ENCODE data around the gene INTS13.
"Not testable (repeated sequence)": the region's sequence is repeated elsewhere in the genome, so short reads cannot be mapped to it uniquely, and the experiment has no call there.

INTS13 gene

DNA sequence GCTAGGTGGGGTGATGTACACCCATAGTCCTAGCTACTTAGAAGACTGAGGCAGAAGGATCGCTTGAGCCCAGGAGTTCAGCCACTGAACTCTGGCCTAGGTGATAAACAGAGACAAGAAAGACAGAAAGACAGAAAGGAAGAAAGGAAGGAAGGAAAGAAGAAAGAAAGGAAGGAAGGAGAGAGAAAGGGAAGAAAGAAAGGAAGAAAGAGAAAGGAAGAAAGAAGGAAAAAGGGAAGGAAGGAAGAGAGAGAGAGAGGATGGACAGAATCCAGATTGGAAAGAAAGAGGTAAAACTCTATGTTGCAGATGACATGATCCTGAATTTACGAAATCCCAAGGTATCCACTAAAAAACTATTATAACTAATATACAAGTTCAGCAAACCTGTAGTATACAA, 8.2 kb downstream of the INTS13 start:
- no peak for DNase-seq

DNA sequence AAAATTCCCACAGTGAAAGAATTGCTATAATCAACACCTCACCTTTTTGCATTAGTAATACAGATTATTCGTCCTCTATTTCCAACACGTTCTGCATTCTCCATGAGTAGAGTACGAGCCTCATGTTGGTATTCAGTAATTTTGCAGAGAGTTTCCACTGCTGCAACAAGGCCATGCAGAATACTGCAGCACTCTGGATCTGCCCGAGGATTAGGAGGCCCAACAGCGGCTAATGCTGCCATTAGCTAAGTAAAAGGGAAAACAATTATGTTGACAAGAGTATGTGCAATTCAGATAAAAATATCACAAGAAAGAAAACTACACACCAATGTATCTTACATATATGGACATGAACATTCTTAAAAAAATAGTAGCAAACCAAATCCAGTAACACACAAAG, 9.1 kb downstream of the INTS13 start:
- no peak for DNase-seq

DNA sequence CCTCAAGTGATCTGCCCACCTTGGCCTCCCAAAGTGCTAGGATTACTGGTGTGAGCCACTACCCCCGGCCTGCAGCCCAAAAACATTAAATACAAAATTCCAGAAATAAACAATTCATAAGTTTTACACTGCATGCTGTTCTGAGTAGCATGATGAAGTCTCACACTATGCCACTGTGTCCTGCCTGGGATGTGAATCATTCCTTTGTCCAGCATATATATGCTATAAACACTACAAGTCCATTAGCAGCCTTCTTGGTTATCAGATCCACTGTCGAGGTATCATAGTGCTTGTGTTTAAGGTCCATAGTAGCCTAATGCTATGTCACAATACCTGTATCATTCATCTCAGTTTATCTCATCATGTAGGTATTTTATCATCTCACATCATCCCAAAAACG, 15.9 kb downstream of the INTS13 start:
- DNase-seq, result no peak

DNA sequence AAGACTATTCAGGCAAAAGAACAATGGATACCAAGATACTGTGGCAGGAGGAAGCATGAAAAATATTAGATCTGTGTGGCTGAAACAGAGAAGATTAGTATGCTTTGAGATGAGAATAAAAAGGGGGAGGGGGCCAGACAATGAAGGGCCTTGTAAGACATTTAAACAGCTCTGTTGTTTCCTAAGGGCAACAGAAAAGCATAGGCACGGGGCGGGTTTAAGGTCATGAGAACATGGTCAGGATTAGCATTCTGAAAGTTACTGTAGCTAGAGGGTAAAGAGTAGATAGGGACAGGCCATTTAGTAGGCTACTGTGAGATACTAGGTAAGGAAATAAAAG, 18.6 kb downstream of the INTS13 start:
- DNase-seq, result no peak

DNA sequence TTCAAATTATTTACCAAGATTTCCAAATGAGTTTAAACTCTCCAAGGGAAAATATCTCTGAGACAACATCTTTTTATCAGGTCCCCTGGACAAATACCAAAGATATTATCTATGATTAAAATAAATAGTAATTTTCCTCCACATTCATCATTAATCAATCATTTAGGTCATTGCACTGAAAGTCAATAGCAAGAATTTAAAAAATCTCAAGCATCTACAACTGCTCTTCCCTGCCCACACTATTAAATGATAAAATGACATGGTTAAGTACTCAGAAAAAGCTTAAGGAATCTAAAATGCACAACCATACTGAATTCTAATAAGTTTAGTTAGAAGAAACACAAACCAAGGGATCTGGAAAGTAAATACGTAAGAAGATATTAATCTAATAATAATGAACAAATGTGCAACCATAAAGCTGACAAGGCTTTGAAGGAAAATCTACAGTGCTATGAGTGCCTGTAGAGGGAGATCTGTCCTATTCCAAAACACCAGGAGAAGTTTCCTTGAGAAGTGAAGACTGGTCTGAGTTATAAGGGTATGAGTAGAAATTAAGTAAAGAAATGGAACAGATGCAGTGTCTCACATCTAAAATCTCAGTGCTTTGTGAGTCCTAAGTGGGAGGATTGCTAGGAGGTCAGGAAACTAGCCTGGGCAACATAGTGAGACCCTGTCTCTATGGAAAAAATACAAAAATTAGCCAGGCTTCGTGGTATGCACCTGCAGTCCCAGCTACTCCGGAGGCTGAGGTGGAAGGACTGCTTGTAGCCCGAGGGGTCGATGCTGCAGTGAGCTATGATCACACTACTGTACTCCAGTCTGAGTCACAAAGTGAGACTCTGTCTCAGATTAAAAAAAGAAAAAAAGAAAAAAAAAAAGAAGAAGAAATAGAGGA, 19.2 kb downstream of the INTS13 start:
- DNase-seq, result no peak

DNA sequence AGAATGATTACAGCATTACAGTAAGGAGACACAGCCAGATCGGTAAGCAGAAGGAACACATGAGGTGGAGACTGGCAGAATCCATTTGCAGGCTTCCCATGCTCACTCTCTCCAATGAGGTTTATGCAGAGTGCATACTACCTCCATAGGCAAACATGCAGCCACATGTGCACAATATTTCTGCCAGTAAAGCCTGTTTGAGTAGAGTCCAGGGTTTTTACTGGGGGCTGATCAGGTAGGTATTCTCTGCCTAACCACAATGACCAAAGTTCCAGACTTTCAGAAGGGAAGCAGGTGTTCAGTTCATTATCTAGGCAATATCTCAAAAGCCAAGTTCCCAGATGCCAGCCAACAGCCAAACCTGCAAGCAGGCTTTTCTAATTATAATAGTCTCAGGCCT, 31.1 kb downstream of the INTS13 start:
- no peak for DNase-seq

DNA sequence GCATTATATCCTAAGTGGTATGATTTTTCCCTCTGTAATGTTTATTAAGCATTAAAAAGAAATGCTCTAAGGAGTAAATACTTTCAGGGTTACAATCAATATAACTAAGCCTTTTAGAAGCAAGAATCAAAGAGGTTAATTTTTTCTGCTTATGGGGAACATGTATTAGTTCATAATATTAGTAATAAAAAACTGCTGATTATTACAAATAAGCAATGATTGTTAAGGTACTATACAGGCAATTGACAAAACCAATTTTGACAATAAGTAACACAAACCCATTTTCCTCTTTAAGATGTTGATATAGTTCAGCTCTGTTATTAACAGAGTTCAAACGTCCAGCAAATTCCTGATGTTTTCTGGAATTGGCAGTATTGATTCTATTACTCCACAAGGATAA, 31.8 kb downstream of the INTS13 start:
- DNase-seq, result no peak

DNA sequence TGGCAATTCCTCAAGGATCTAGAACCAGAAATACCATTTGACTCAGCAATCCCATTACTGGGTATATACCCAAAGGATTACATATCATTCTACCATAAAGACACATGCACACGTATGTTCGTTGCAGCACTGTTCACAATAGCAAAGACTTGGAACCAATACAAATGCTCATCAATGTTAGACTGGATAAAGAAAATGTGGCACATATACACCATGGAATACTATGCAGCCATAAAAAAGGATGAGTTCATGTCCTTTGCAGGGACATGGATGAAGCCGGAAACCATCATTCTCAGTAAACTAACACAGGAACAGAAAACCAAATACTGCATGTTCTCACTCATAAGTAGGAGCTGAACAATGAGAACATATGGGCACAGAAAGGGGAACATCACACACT, 34.4 kb downstream of the INTS13 start:
- DNase-seq, result not testable (repeated sequence)

DNA sequence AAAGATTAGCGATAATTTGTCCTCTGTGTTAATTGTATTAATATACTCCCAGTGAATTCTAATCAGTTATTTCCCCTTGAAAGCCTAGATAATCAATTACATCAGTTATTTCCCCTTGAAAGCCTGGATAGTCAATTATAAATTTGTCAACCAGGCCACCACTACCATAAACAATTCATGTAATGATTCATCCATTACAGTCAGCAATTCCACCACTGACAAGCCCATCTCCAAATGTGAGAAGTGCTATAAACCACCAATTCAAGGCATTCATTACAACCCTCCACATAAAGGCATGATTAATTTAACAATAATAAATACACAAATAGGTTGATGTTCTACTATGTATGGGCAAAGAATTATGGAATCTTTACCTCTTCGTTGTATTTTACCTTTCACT, 40.9 kb downstream of the INTS13 start:
- DNase-seq, result no peak

DNA sequence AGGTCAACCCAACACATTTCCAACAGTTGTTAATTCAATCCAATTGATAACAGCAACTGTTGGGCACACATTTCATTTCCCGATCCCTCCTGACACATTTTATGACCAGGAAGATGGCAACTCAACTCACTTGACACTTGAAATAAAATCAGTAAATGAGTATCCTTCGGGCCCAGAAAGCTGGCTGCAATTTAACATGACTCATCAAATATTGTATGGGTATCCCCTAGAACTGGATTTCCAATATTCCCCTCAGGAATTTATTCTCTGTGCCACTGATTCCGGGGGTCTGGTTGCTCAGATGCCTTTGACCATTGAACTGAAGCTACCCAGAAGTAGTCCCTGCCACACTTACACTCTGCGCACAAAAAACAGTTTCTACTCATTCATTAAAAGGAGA, 42.1 kb downstream of the INTS13 start:
- no peak for DNase-seq

DNA sequence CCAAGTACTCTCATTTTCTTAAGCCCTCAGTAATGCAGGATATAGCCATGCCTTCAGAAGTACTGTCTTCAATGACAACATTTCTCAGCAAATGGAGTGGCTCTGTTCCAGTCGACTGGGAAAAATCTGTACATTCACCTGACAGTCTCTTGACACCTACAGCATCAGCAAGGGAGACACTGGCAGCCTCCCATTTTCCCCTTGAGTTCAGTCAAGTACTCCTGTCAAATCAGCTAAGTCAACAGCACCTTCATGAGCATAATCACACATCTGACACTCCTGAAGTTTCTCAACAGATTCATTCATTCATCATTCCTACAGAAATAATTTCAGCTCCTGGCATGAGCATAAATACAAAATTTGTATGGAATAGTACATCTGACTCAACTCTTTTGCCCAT, 46.1 kb downstream of the INTS13 start:
- DNase-seq, result no peak

DNA sequence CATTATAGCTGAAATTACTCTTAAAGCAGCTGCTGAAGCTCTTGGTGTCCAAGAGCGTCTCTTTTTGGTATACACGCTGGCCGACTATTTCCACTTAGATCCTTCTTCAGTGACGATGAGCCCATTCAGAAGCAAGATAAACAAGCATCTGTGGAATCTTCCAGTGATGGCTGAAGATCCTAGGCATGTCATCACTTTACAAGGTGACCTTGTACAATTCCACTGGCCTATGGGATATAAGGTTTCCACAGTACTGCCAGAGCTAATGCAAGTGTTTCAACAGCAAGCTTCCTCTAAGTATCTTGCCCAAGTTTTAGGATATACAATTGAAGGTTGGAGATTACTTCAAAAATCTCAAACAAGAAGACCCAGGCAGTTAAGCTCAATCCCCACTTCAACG, 47.0 kb downstream of the INTS13 start:
- no peak for DNase-seq

DNA sequence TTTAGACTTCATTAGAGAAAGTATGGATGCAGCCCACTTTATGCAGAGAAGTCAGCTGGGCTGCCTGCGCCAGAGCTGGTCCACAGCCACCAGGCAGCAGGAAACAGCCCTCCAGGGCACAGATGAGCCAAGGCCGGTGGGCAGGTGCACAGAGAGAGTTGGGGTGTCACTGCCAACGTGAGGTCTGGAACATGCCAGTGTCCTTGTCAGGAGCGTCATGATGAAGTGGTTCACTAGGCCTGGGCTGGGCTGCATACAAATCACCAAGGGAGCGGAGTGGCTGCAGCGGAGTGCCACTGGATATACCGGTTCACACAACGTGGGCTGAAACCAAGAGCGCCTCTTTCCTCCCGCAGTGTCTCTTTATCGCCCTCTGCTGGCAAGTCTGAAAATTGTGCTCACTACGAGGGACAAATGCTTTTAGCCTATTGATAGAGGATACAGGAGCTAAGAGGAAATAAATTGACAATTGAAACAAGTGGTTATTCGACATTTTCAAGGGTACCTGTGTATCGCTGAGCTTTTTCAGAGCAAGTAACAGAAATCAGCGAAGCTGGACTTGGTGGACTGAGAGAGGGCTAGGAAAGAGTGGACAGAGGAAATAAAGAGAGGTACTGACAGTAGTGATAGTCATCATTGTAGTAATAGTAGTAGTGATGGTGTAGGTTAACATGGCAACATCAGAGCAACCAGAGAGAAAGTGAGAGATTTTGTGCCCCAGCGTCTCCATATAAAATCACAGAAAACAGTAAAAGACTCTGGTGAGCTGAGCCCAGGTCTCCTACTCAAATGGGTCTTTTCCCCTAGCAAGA, 52.8 kb downstream of the INTS13 start:
- peak; percentile 93 for DNase-seq

DNA sequence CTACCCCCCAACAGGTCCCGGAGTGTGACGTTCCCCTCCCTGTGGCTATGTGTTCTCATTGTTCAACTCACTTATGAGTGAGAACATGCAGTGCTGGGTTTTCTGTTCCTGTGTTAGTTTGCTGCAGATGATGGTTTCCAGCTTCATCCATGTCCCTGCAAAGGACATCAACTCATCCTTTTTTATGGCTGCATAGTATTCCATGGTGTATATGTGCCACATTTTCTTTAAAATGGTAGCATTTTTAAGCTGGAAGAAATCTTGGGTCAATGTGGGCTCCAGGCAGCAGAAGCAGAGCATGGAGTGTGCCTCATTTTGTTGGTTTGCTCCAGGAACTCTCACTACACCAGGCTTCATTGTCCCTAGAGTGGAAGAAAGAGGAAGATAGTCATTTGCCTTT, 57.2 kb downstream of the INTS13 start:
- no peak for DNase-seq

DNA sequence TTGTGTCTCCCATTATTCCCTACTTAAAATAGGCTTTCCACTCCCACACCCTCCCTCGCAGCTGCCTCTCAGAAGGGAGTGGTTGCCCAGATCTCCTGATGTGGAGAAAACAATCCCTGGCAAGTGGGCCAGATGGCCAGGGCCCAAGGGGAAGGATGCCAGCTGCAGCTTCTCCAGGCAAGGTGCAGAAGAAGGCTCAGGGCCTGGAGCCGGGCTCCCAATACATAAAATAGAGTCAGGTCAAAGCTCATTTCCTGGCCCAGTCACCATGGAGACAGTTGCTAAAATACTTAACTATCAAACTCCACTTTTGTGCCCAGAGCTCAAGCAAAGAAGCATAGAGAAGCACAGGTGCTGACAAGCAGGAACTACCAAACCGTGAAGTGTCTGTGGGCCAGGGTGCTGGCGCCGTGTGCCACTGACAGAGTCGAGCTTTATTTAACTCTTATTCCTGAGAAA, 59.1 kb downstream of the INTS13 start:
- peak; percentile 81 for DNase-seq

DNA sequence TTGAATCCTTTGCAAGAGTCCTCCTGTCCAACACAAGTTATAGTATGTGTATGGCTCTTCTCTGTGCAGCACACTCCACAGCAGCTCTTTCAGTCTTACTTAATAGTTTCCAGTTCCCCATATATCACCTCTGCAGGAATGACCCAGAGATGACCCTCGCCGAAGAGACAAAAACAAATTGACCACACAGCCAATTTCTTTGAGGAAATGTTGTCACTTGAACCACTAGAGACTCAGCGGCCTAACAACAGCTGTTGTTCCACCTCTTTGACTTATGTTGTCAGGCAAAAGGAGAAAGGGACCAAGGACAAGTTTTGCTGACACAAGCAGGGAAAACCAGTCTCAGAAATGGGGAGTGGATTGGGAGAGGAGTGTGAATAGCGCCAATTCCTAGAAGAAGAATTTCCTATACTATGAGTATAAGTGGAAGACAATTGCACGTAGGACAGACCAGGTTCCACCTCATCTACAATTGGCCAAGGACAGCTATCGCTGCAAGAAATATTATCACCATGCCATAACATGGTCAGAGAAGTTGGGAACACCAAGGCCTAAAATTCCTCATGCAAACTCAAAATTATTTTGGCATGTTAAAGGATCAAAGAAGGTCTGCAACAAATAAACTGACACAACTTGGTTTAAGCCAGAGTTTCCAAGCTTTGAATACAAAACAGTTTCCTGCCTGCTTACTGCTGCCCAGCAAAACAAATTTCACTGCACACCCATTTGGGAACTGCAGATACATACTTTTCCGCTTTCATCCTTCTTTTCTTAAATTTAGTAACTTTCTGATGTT, 63.1 kb downstream of the INTS13 start:
- no peak for DNase-seq

DNA sequence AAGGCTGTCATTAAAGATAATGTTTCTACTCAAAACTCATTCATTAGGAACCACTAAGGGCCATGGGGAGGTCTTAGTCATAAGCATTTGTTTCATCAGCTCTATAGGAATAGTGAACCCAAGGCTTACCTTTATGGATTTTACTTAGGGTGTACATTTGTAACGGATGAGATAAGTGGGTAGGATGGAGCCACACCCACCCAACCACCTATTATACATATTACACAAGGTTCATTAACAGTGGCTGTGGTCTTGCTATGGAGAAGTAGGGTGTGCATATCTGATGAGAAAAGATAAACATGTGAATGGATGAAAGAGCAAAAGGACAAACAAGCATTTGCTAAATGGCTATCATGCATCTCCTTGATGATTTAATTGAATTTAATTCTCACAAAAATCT, 65.2 kb downstream of the INTS13 start:
- DNase-seq, result no peak

DNA sequence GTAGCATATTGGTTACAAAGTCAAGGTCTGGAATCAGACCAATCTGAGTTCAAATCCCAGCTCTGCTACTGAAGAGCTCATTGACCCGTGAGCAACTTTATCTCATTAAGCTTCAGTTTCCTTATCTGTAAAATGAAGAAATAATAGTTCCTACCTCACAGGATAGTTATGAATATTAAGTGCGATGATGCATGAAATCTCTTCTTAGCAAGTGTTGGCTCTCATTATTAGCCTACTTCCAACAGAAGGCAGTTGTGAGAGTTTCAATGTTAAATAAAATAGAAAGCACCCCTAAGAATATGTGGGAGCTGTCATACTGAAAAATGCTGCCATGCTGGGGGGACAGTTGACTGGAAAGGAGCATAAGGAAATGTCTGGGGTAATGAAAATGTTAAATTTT, 65.8 kb downstream of the INTS13 start:
- no peak for DNase-seq

DNA sequence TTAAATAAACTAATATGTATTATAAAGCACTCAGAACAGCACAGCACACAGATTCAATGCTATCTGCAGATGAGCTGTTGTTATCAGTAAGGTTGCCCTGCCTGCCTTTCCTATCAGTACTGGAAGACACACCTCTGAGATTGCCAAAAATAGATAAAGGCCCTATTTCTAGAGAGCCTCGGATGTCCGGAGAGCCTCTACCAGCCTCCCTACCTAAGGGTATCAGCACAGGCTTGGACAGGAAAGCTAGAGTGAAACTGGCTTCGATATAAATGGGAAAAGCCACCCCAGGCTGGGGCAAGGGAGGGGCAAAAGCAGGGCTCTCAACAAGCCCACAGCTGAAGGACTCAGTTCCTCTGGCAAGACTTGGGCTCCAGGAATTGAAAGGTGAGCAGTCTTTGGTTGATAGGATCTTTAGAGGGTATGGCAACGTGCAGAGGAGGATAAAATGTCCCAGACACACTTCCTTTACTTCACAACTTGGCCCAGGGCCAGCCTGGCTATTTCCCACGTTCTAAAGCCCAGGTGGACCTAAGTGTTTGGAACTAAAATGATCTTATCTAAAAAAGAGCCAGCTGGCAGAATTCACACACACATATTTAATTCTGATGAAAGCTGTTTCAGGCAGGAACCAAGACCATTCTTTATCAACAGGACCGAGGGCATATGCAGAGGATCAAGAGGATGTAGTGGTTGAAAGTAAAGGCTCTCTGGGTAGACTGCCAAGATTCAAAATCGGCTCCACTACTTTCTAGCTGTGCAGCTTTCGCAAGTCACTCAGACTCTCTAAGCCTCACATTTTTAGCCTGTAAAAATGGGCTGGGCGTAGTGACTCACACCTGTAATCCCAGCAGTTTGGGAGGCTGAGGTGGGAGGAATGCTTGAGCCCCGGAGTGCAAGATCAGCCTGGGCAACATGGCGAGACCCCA, 67.0 kb downstream of the INTS13 start:
- DNase-seq, result no peak

DNA sequence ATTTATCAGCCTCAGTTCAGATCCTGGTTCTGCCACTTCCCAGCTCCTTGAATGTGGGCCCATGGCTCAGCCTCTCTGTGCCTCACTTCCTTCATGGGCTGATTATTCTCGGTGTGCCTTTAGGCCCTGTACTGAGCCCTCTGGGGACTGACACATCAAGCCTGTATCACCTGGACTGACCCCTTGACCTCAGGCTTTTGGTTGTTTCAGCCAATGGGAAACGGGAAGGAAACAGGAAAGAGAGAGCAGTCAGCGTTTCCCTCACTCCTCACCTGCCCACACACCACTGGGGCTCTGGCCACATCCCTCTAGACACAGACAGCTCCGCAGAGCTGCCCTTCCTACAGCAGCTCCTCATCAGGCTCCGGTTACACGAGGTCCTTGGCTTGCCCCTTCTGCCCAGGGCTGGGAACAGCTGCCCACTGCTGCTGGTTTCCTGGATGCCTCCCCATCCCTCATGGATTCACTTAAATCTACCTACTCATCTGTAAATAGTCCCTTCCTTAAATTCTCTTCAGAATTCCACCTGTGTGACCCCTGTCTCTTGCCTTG, 67.8 kb downstream of the INTS13 start:
- DNase-seq, result no peak

DNA sequence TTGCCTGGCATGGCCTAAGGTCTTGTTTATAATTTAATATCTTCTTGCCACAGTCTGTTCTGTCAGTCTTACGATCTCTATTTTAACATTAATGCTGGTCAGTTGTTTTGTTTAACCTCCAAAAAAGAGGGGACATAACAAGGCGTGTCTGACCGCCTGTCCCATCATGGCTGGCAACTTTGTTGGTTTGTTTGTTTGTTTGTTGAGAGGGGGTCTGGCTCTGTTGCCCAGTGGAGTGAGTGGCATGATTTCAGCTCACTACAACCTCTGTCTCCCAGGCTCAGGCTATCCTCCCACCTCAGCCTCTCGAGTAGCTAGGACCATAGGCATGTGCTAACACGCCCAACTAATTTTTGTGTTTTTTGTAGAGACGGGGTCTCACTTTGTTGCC, 68.7 kb downstream of the INTS13 start:
- no peak for DNase-seq

Measured in NCI-H1694 treated with DMSO at 0.1 percent for 48 hours (cell line).